Stimulated activated CD8-positive, alpha-beta memory T cell treated with anti-CD3 and anti-CD28 coated beads, Interleukin-7, amount 100 ng/mL, for 4 hours (primary cell): ENCODE results near the gene HEPH.
"Not testable (repeated sequence)": the region's sequence is repeated elsewhere in the genome, so short reads cannot be mapped to it uniquely, and the experiment has no call there.

Experiments
- DNase-seq, 2 donors: peaks; one replicate each; pipeline ENCODE4 v3.0.0-alpha.2; 2020; ENCODE audit warnings: low read depth in 2 of 2

The HEPH gene

GRCh38 chrX:66200855-66201795 is 37.1 kb downstream of the HEPH start:
- DNase-seq, result no peak

GRCh38 chrX:66203114-66203513 is 39.1 kb downstream of the HEPH start:
- no peak for DNase-seq

GRCh38 chrX:66221856-66222255 is 57.8 kb downstream of the HEPH start:
- no peak for DNase-seq

GRCh38 chrX:66232296-66232695 is 68.2 kb downstream of the HEPH start:
- DNase-seq, result no peak

GRCh38 chrX:66233209-66233608 is 69.2 kb downstream of the HEPH start:
- no peak for DNase-seq

GRCh38 chrX:66233904-66234303 is 69.9 kb downstream of the HEPH start:
- DNase-seq, result not testable (repeated sequence)

GRCh38 chrX:66255359-66255967 is 91.4 kb downstream of the HEPH start:
- DNase-seq, result no peak

- no peak for DNase-seq
These were observed 98.8 kb downstream of the HEPH start for GRCh38 chrX:66262807-66263206.
